GM04504 (cell line): Measurements from ENCODE around the gene SOX6.
"Not testable (repeated sequence)": the region's sequence is repeated elsewhere in the genome, so short reads cannot be mapped to it uniquely, and the experiment has no call there.

Source experiments
- DNase-seq: peaks from one replicate; pipeline ENCODE4 v3.0.0-alpha.2; 2012; ENCODE audit warnings: low read depth

Gene SOX6

DNA sequence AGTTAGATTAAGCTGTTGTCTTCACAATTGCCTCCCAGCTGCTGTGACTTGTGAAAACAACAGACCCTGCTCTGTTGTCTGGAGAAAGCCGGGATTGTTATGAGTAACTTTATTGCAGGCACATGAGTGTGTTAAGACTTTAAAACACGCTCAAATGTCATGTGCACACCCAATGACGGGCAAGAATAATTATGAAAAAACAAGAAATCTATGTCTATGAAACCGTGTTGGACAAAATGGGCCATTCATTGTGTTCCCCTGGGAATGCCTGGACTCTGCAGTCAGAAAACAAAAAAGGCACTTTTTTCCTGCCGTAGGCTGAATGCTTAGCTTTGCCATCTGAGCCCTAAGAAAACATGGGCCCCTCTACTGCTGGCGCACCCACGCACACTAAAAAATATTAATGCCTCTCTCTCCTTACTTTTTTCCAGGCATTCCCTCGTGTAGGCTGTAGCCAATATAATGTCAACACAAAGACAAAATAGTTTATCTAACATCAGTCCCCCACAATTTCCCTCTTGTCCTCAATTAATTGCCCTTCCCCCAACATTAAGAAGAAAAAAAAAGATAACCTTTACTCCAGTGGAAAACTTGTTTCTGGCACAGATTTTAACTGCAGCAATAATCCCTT is 207.9 kb downstream of the SOX6 start:
- no peak for DNase-seq

DNA sequence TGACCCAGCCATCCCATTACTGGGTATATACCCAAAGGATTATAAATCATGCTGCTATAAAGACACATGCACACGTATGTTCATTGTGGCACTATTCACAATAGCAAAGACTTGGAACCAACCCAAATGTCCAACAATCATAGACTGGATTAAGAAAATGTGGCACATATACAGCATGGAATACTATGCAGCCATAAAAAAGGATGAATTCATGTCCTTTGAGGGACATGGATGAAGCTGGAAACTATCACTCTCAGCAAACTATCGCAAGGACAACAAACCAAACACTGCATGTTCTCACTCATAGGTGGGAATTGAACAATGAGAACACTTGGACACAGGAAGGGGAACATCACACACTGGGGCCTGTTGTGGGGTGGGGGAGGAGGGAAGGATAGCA is 209.4 kb downstream of the SOX6 start:
- not testable (repeated sequence) for DNase-seq

DNA sequence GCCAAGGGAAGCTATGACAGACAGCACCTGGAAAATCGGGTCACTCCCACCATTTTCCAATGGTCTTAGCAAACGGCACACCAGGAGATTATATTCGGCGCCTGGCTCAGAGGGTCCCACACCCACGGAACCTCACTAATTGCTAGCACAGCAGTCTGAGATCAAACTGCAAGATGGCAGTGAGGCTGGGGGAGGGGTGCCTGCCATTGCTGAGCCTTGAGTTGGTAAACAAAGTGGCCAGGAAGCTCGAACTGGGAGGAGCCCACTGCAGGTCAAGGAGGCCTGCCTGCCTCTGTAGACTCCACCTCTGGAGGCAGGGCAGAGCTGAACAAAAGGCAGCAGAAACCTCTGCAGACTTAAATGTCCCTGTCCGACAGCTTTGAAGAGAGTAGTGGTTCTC is 214.7 kb downstream of the SOX6 start:
- not testable (repeated sequence) for DNase-seq

DNA sequence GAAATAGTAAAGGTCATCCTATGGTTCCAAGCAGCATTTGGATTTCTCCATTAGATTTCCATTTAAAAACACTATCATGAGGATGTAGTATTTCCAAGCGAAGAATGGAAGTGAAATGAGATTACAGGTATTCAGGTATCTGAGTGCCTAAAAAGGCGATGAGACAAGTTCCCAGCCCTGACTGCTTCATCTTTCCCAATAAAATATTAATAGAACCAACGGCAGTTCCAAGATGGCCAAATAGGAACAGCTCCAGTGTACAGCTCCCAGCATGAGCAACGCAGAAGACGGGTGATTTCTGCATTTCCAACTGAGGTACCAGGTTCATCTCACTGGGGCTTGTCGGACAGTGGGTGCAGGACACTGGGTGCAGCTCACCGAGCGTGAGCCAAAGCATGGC is 215.2 kb downstream of the SOX6 start:
- DNase-seq: not testable (repeated sequence)

DNA sequence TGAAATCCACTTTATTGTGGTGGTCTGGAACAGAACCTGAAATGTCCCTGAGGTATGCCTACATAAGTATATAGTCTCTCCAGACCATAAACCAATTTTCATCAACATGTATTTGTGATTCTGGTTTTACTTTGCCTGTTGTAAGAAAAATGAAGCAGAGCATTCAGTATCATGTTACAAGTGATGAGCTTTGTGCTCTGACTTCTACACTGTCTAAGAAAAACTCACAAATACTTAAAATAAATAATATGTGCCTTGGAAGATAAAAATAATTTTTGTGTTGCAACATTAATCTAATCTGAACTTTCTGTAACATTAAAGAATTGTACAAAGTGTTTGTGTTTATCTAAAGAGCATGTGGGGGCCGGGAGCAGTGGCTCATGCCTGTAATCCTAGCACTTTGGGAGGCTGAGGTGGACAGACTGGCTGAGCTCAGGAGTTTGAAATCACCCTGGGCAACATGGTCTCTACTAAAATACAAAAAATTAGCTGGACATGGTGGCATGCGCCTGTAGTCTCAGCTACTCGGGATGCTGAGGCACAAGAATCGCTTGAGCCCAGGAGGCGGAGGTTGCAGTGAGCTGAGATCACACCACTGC is 219.5 kb downstream of the SOX6 start:
- DNase-seq: no peak

DNA sequence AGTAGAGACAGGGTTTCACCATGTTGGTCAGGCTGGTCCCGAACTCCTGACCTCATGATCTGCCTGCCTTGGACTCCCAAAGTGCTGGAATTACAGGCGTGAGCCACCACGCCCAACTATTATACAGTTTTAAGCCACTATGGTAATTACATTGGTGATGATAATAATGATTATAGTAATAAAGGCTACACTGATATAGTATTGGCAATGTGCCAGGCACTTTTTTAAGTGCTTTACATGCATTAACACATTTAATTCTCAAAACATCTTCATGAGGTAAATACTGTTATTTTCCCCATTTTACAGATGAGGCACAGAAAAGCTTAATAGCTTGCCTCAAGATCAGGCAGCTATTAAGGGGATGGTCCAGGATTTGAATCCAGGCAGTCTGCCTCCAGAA is 222.5 kb downstream of the SOX6 start:
- DNase-seq: no peak

DNA sequence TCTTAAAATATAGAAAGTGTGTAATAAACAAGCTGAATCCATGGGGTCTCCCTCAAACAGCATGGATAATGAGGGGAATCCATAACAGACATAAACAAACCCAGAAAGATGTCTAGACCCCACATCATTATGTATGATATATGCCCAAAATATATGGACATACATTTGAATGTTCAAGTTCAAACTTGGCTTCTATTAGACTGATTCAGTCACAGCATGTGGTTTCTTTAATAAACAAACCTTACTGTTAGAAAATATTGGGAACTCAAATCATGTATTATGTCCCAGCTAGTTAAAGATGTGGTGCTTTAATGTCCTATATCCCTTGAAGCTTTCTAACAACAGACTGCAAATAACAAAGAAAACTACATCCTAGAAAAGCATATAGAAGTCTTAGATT is 228.6 kb downstream of the SOX6 start:
- DNase-seq: no peak

DNA sequence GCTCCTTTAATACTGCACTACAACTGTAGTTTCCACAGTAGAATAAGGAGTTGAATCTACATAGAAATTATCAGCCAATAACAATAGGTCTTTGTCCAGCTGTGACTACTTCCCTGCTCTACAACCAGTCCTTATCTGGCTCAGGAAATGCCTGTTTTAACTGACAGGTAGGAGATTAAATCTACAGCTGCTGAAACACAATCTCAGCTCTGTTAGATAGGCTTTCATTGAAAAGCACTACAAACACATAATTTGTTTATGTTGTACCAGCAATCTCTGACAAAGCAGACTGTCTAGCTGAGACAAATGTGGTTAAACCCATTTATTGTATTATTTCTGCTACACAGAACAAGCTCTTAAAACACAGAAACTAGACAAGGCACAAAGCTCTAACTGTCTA is 230.0 kb downstream of the SOX6 start:
- no peak for DNase-seq

DNA sequence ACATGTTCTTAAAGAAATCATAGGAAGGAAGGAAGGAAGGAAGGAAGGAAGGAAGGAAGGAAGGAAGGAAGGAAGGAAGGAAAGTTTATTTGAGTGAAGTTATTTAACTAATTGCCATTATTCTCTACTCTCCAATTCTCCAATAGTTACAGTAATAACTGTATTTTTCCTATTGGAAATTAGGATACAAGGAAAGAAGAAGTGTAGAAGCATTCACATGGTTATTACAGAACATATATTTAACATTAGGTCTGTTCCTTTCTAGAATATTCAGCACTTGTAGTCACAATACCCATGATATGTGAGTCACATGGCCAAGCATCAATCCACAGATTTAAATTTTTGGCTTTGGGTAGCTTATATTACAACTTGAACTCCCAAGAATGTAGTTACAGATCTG is 230.6 kb downstream of the SOX6 start:
- DNase-seq: no peak

DNA sequence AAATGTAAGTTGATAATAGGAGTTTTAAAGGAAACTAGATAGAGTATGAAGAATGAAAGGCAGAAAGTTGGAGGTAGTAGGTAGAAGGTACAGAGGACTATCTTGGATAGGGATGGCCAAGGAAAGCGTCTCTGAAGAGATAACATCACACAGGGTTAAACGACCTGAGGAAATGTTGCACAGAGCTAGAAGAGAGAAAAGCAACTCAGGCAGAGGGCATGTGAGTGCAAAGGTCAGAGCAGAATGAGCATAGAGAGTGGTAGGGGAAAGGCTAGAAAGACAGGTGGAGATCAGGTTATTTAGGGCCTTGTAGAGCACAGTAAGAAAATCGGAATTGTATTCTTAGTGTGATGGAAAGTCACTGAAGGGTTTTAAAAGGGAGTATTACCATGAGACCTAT is 232.0 kb downstream of the SOX6 start:
- no peak for DNase-seq

DNA sequence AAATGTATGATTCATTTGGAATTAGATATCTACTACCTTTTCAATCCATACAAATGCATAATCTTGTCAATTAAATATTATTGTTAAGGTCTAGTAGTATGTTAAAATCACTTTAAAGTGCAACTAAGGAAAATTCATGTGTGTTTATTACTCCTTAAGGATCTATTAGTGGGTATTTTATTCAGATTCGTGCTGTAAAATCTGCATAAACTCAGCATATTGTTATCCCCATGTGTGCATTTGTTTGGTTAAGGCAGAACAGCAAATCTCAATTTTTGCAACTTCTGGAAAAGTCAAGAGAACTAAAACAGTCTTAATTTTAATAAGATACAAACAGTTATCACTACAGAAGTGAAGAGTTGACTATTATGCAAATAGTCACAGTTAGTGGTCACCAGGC is 234.5 kb downstream of the SOX6 start:
- DNase-seq: no peak

DNA sequence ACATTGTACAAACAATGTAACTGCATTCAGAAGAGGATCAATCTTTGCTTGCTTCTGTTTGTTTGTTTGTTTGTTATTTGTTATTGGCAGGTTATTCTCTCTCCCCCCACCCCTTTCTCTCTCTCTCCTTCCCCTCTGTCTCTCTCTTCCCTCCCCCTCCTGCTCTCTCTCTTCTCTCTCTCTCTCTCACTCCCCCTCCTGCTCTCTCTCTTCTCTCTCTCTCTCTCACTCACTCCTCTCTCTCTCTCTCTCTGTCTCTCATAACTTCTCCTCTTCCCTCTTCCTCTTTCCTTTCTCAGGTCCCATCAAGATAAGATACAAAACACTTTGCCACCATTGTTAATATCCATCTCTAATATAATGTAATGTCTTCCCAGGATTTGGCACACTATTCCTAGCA is 236.3 kb downstream of the SOX6 start:
- no peak for DNase-seq

DNA sequence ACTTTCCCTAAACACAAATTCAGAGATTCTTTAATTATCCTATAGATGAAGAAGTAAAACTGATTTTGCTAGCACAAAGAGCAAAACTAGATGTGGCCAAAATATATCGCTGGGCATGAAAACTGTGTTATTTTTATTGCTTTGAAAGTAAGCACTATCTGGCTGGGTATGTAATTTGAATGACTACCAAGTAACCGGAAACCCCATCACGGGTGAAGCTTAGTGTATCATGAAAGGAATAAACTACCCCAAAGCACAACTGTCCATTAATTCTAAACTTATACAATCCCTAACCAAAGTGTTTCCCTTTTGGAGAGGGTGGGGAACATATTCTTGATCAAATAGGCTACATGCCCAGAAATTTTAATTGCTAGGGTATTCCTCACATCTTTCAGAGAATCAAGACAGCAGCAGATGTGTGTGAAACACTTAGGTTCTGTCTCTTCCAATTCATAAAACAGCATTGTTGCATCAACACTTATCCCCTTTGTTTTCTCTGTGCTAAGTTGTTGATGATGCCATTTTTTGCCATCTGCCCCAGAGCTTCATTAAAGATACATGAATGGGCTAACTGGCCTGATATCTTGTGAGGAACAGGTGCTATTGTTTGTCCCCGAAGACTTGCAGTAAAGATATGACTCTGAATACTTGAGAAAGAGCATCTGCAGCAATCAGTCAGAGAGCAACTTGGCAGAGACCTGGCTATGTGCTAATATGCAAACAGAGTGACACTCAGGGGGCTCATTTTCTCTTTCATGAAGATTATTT is 238.2 kb downstream of the SOX6 start:
- DNase-seq: no peak

DNA sequence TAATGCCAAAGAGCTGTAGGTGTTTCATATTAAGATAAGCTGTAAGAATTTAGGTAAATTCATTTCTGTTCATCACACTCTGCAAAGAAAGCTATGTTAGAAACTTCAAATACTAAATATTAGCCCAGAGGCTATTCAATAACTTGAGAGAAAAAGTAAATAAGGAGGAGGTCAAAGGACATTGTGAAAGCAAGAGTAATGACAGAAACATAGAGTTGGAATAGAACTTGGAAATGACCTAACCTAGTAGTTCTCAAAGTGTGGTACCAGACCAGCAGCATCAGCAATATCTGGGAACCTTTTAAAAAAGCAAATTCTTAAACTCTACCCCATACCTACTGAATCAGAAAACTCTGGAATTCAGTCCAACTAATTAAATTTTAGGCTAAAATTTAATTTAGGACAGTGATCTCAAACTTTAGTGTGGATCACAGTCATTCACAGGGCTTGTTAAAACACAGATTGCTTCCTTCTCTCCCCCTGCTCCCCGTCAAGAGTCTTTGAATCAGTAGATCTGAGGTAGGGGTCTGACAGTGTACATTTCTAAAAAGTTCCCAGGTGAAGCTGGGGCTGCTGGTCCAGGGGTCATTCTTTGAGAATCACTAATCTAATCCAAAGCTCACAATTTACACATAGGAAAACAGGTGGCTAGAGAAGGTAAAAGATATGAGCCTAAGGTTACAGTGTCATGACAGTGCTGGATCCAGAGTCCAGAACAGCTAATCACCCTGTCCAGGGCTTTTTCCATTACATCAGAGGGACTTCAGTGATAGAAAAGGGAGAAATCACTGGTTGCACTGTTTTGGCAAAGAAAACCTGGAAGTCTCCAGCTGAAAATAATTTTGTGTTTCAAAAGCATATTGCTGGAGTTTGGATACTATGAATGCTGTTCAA is 241.1 kb downstream of the SOX6 start:
- no peak for DNase-seq

DNA sequence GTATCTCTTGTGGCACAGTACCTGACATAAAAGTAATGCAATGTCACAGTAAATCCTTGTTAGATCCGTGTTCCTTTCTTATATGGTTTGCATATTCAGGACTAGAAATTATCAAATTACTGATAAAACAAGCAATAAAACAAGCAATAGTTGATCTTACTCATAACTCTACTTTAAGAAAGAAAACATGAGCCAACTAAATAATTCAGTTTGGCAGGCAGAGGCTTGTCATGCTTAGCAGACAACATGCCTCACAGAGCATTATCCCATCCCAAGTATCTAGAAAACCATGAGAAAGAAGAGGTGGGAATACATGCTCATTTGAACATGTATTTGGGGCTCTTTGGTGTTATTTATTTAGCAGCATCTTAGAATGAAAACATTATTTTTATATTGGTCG is 241.9 kb downstream of the SOX6 start:
- no peak for DNase-seq

DNA sequence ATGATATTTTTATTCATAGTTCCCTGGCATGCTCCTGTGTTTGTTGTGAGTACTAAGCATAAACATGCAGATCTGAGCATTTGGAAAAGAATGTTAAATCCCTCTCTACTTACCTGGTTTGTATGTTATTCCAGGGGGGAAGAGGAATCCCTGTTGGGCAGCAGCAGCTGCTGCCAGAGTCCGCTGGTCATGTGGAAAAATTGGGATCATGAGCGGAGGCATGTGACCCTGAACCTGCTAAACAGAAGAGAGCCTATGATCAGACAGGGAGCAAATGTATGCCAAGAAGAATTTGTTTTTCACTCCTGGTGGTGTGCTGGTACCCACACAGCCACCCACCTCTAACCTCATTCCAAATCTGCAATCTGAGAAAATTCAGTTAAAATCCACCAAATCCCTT is 244.7 kb downstream of the SOX6 start:
- DNase-seq: no peak

DNA sequence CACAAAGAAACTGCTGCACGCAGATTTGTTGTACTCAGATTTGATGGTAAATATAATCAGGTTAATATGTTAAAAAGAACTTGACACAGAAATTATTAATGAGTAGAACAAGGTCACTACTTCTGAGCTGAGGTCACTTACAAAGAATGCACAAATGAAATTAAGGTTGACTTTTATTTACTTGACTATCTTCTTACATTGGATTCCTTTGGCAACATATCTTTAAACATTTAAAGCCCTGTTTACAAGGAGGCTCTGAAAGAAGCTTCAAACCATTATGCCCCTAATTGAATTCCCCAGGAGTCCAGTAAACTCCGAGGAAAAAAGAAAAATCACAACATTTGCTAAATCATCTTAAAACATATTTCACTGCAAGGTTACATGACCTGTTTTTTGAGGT is 245.5 kb downstream of the SOX6 start:
- no peak for DNase-seq

DNA sequence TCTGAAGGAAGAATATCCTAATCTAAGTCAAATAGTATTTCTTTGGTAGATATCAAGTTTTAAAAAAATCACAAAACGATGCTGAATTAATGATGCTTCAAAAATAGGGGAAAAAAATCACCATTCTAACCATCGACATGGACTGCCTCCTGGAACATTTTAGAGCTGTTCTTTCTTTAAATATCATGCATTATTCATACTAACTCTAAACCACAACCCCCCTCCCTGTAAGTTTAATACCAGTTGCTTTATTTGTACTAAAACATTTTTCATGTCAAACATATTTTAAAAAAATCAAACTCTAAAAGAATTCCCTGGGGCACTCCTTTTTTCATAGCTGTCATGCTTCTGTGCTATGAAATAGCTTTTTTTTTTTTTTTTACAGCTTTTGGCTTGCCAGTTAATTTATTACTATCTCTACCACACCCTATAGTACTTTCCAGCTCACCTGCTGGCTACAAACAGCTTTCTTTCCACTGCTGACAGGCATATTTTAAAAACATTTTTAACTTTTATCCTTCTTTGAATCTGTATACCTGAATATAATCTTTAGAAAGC is 256.9 kb downstream of the SOX6 start:
- no peak for DNase-seq

DNA sequence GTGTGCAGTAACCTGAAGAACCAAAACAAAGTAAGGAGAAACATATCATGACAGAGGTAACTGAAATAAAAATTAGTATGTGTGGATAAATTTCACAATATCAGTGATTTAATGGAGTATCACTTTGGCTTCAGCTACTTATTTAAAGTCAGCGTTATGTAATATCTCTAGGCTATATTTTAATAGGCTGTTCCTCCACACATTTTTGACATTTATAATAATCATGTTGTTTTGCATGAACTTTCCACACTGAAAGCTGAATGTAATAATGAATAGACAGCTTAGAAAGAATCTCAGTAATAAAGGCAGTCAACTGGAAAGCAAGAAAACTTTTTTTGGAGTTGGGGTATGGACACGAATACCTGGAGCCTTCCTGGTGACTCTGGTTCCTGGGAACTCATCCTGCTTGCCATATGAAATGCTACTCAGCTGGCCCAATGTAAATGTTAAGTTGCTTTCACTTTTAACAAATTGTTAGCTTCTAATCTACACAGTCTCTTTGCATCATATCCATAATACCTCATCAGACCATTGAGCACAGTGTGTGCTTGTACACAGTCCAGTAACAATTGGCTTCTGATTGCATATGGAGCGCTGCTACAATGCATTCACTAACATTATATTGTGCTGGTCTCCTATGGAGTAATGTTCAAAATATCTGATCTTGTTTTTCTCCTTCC is 257.7 kb downstream of the SOX6 start:
- no peak for DNase-seq

DNA sequence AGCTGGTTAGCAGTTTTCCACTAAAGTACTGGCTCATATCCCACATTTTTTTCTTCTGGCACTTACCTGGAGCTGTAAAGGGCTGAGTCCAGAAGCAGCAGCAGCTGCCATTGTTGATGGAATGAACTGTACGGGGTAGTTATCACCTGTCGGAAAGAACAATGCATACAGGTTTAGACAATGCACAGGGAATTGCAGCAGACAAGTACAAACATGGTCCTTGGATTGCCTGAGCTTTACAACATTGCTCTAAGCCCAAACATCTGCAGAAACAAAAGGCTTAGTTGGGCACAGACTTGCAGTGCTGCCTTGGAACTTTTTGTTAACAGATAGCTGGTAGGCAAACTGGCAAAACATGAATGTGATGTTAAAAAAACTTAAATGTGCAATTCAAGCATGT is 258.8 kb downstream of the SOX6 start:
- no peak for DNase-seq

DNA sequence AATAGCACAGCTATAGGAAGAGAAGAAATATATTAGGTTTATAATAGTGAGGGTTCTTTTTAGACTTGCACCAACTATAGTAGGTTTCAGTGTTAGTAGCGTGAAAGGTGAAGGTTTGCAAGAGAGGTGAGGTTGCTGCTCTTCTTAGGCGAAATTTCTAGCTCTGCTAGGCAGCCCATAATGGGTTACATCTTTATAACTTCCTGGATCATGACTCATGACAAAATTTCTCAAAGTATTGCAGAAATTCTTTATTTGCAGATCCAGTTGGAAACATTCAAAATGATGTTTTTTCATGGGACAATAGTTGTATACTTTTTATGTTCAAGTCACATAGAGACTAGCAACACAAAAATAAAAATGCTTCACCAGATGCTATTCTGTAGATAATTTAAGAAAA is 260.0 kb downstream of the SOX6 start:
- DNase-seq: no peak

DNA sequence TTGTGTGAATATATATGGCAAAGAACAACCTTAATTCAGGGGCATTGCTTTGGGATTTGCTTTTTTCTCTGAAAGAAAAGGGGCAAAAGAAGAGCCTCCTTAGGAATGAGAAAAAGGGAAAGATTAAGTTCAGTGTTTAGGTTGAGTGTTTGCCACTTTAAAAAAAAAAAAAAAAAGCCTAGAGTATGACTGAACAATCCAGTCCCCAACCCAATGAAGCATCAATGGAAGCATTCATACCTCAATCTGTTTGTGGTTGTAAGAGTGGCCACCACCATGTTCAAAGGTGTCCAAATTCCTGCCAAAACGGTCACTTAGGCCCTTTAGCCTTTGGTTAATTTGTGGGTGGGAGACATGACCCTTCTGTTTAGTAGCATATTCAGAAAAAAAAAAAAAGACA is 260.6 kb downstream of the SOX6 start:
- no peak for DNase-seq
